Measurements from ENCODE around the gene SAMM50.

Gene SAMM50

DNA sequence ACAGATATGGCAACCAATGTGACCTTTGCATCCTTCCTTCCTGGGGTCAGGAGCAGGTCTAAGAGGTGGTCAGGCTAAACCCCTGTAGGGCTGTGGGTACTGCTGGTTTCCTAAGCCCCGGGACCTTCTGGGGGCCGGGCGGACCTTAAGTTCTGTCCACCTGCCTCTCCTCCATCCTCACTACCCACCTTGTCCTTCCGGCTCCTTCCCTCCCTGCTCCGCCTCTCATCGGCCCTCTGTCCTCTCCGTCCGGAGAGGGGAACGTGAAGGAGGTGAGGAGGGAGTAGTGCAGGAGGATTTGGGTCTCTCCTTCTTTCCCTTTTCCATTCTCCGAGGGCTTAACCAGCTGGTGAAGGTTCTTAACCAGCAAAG, 40.5 kb downstream of the SAMM50 start:
- TF ChIP-seq POLR2A (IDR thresholded peaks at IDR 0.05; ENCODE audit: low read depth, low read length): no peak
- TF ChIP-seq POU2F2 (IDR thresholded peaks at IDR 0.05; ENCODE audit: low read depth, low read length): no peak
- no peak for TF ChIP-seq SPI1 (IDR thresholded peaks at IDR 0.05; ENCODE audit: low read depth, low read length)
- TF ChIP-seq PAX5 (IDR thresholded peaks at IDR 0.05; ENCODE audit: insufficient read depth, low read length, severe bottlenecking): no peak
- FAIRE-seq (no peak), DNase-seq (ENCODE audit: insufficient read length, low spot score) (no peak)

DNA sequence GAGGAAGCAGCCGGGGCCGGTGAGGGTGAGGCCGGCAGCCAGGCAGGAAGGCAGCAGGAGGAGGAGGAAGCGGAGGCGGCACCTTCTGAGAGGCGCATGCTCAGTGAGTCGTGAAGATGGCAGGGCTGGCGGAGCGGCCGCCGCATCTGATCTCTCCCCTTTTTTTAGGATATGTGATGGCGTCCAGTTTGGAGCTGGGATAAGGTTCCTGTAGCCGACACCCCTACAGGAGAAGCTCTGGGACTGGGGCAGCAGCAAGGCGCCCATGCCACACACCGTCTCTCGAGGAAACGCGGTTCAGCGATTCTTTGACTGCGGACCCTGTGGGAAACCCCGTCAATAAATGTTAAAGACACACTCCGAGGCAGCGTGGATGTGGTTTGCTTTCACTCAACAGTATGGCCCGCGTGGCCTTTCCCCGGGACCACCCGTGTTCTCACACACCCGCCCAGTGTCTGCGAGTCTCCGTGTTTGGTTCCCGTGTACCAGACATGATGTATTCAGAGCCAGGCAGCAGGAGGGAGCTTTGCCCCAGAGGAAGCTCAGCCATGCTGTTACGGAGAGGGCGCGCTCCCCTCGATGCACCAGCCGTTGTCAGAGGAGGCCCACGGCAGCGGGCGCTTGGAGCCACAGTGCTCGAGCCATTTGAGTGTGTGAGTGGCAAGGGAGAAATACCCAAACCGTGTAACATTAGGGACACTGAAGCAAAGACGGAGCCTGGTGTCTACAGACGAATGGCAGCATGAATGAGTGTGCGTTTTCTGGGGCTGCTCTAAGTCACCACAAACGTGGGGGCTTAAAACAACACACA, 41.1 kb downstream of the SAMM50 start:
- DNase-seq (ENCODE audit: insufficient read length, low spot score) (peak; percentile 82), FAIRE-seq (peak; percentile 92)
- TF ChIP-seq TAF1 (IDR thresholded peaks at IDR 0.05; ENCODE audit: low read depth, low read length): 0 out of 2 replicates have a peak, but pooled peaks have one; percentile 39
- TF ChIP-seq POLR2AphosphoS5 (IDR thresholded peaks at IDR 0.05; ENCODE audit: low read depth, low read length): no peak
- peak; percentile 32; the same call in 1 of the 2 replicates for TF ChIP-seq SPI1 (IDR thresholded peaks at IDR 0.05; ENCODE audit: low read depth, low read length)

DNA sequence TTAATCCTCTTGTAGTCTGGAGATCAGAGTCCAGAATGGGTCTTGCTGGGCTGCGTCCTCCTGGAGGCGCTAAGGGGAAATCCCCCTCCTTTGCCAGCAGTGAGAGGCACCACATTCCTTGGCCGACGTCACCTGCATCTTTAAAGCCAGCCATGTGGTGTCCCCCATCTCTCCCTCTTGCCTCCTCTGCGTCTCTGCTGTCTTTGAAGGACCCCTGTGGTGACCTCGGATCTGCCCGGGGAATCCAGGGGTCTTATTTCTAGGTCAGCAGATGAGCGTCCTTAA, 41.7 kb downstream of the SAMM50 start:
- no peak for FAIRE-seq
- no peak for DNase-seq (ENCODE audit: insufficient read length, low spot score)
- TF ChIP-seq SPI1 (IDR thresholded peaks at IDR 0.05; ENCODE audit: low read depth, low read length) (no peak), POLR2AphosphoS5 (IDR thresholded peaks at IDR 0.05; ENCODE audit: low read depth, low read length) (no peak), POU2F2 (IDR thresholded peaks at IDR 0.05; ENCODE audit: low read depth, low read length) (no peak), POLR2A (IDR thresholded peaks at IDR 0.05; ENCODE audit: low read depth, low read length) (no peak), TAF1 (IDR thresholded peaks at IDR 0.05; ENCODE audit: low read depth, low read length) (no peak), PAX5 (IDR thresholded peaks at IDR 0.05; ENCODE audit: insufficient read depth, low read length, severe bottlenecking) (no peak)

DNA sequence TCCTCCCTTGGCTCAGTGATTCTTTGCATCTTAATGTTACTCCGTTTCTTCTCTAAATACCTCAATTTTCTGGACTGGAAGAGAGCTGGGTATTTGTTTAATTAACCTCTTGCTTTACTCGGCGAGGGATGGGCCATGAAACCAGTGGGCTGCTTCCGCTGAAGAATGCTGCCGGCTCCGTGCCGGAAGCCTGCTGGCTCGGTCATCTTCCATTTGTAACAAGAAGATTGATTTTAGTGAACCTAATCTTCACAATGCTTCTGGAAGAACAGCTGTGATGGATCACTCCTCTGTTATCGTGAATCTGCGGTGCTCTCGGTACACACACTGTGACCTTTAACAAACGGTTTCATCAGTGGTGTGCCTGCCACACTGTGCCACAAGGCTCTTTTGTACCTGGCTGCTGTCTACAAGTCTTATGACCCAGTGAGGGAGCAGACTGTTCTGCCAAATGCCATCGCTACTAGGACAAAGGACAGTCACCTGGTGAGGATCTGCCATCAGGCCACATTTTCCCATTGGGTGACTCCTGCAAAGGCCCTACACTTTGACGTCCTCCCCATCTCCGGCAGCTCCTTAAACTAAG, 43.5 kb downstream of the SAMM50 start:
- no peak for TF ChIP-seq POU2F2 (IDR thresholded peaks at IDR 0.05; ENCODE audit: low read depth, low read length)
- TF ChIP-seq PAX5 (IDR thresholded peaks at IDR 0.05; ENCODE audit: insufficient read depth, low read length, severe bottlenecking): no peak
- TF ChIP-seq TAF1 (IDR thresholded peaks at IDR 0.05; ENCODE audit: low read depth, low read length): no peak
- no peak for FAIRE-seq
- no peak for DNase-seq (ENCODE audit: insufficient read length, low spot score)

DNA sequence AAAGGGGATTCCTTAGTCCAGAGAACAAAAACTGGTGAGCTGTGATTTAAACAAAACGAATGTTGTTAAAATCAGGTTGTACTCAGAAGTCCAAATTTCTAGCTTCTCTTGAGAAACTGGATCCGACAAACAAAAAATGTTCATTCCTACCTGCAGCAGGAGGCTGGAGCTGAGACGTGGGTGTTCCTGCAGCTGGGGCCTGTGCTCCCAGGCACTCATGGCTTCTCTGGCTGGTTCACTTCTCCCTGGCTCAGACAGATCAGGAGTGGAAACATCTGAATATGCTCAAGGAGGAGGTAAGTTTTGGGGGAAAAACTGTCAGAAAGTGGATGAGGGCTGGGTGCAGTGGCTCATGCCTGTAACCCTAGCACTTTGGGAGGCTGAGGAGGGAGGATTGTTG, 44.1 kb downstream of the SAMM50 start:
- no peak for DNase-seq (ENCODE audit: insufficient read length, low spot score)
- TF ChIP-seq SPI1 (IDR thresholded peaks at IDR 0.05; ENCODE audit: low read depth, low read length) (no peak), POLR2A (IDR thresholded peaks at IDR 0.05; ENCODE audit: low read depth, low read length) (no peak), TAF1 (IDR thresholded peaks at IDR 0.05; ENCODE audit: low read depth, low read length) (no peak), POU2F2 (IDR thresholded peaks at IDR 0.05; ENCODE audit: low read depth, low read length) (no peak), PAX5 (IDR thresholded peaks at IDR 0.05; ENCODE audit: insufficient read depth, low read length, severe bottlenecking) (no peak), POLR2AphosphoS5 (IDR thresholded peaks at IDR 0.05; ENCODE audit: low read depth, low read length) (no peak)
- no peak for FAIRE-seq

DNA sequence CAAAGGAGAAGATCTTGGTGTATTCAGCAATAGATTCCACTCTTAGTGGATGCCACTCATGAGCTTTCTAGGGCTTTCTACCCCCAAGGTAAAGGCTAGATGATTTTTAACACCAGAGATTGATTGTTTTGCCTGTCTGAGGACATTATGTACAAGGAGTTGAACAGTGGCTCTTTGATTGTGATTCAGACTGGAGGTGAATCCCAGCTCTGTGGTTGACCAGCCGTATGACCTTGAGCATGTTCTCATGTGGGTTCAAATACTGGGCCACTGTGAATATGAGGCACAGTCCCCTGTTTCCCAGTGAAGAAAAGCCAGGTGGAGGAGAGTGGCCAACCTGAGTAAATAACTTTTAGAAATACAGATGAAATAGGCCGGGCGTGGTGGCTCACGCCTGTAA, 44.9 kb downstream of the SAMM50 start:
- TF ChIP-seq POLR2A (IDR thresholded peaks at IDR 0.05; ENCODE audit: low read depth, low read length) (no peak), PAX5 (IDR thresholded peaks at IDR 0.05; ENCODE audit: insufficient read depth, low read length, severe bottlenecking) (no peak), POU2F2 (IDR thresholded peaks at IDR 0.05; ENCODE audit: low read depth, low read length) (no peak), POLR2AphosphoS5 (IDR thresholded peaks at IDR 0.05; ENCODE audit: low read depth, low read length) (no peak), SPI1 (IDR thresholded peaks at IDR 0.05; ENCODE audit: low read depth, low read length) (no peak), TAF1 (IDR thresholded peaks at IDR 0.05; ENCODE audit: low read depth, low read length) (no peak)
- no peak for DNase-seq (ENCODE audit: insufficient read length, low spot score)
- no peak for FAIRE-seq

DNA sequence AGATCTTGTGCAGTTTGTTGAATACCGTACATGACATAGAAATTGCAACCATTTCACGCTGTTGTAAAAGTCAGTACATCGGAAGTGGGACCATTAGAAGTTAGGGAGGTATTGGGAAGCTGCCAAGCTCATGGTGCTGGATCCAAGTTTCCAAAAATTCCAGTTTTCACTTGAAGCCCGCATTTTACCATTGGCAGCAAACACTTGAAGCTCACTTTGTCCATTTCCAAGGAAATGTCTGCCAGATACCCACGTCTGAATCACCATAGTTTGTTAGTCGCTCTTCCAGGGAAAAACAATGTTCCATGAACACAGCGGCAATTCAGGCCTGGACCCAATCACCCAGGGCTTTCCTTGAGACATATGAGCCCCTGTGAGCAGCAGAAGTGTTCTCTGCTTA, 46.3 kb downstream of the SAMM50 start:
- TF ChIP-seq TAF1 (IDR thresholded peaks at IDR 0.05; ENCODE audit: low read depth, low read length) (no peak), SPI1 (IDR thresholded peaks at IDR 0.05; ENCODE audit: low read depth, low read length) (no peak), POLR2AphosphoS5 (IDR thresholded peaks at IDR 0.05; ENCODE audit: low read depth, low read length) (no peak), PAX5 (IDR thresholded peaks at IDR 0.05; ENCODE audit: insufficient read depth, low read length, severe bottlenecking) (no peak), POU2F2 (IDR thresholded peaks at IDR 0.05; ENCODE audit: low read depth, low read length) (no peak), POLR2A (IDR thresholded peaks at IDR 0.05; ENCODE audit: low read depth, low read length) (no peak)
- DNase-seq (ENCODE audit: insufficient read length, low spot score) (no peak), FAIRE-seq (no peak)

DNA sequence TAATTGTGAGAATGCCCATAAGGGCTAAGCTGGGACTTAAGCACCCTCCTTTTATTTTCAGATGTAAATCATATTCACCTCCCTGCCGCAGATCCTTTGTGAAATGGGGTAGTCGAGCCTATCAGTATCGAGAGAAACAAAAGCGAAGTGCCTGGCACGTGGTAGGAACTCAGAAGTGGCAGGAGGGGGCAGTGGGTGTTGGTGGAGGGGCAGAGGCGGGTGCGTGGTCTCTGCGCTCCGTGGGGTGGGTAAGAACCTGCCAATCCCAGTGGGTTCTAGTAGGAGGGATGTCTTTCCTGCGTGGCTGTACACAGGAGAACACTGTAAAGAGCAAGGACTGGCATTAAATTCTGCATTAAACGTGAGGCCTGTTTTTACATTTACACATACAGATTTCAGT, 47.1 kb downstream of the SAMM50 start:
- no peak for TF ChIP-seq POLR2AphosphoS5 (IDR thresholded peaks at IDR 0.05; ENCODE audit: low read depth, low read length)
- no peak for TF ChIP-seq POU2F2 (IDR thresholded peaks at IDR 0.05; ENCODE audit: low read depth, low read length)
- TF ChIP-seq PAX5 (IDR thresholded peaks at IDR 0.05; ENCODE audit: insufficient read depth, low read length, severe bottlenecking): no peak
- no peak for TF ChIP-seq SPI1 (IDR thresholded peaks at IDR 0.05; ENCODE audit: low read depth, low read length)
- TF ChIP-seq TAF1 (IDR thresholded peaks at IDR 0.05; ENCODE audit: low read depth, low read length): no peak
- TF ChIP-seq POLR2A (IDR thresholded peaks at IDR 0.05; ENCODE audit: low read depth, low read length): no peak
- no peak for DNase-seq (ENCODE audit: insufficient read length, low spot score)
- no peak for FAIRE-seq

DNA sequence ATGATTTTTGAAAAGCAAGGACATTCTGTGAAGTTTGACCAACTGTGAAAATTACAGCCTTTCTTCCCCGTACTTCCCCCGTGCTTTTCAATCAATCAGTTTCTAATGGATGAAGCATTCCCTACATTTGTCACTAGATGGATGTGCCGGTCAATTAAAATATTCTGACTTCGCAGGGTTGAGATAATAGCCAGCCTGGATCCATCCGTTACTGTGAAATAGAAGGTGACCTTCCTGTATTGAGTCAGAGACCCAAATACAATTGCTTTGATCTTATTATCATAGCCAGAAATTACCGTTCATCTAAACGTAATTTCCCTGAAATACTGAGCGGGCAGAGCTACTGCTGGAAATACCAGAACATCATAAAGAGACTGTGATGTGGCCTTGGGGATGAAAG, 47.8 kb downstream of the SAMM50 start:
- FAIRE-seq (no peak), DNase-seq (ENCODE audit: insufficient read length, low spot score) (no peak)
- no peak for TF ChIP-seq SPI1 (IDR thresholded peaks at IDR 0.05; ENCODE audit: low read depth, low read length)
- TF ChIP-seq TAF1 (IDR thresholded peaks at IDR 0.05; ENCODE audit: low read depth, low read length): no peak
- no peak for TF ChIP-seq POLR2AphosphoS5 (IDR thresholded peaks at IDR 0.05; ENCODE audit: low read depth, low read length)
- no peak for TF ChIP-seq POLR2A (IDR thresholded peaks at IDR 0.05; ENCODE audit: low read depth, low read length)
- no peak for TF ChIP-seq PAX5 (IDR thresholded peaks at IDR 0.05; ENCODE audit: insufficient read depth, low read length, severe bottlenecking)
- no peak for TF ChIP-seq POU2F2 (IDR thresholded peaks at IDR 0.05; ENCODE audit: low read depth, low read length)

Measured in GM12891 (cell line).